Glomerular visceral epithelial cell (primary cell): ENCODE data around the gene MCTP1.
"Not testable (repeated sequence)": the region's sequence is repeated elsewhere in the genome, so short reads cannot be mapped to it uniquely, and the experiment has no call there.

Experiments
- DNase-seq: peaks from one replicate; pipeline ENCODE4 v3.0.0-alpha.2; 2016; ENCODE audit errors: extremely low spot score

Gene MCTP1

DNA sequence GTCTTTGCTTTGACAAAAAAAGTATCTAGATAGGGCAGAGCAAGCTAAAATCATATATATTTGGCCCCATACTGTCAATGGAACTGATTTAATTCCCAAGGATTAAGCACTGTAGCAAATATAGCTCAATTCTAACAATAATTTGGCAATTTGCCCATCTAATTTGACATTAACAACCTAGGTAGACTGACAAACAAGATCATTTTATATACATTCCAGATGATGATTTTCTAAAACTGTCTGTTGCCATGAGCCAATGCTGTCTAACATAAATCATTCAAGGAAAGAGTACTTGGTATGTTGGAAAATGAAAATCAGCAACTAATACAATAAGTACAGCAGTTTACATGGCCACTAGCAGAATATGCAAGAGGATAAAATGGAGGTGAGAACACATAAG is 32.1 kb downstream of the MCTP1 start:
- DNase-seq: no peak

DNA sequence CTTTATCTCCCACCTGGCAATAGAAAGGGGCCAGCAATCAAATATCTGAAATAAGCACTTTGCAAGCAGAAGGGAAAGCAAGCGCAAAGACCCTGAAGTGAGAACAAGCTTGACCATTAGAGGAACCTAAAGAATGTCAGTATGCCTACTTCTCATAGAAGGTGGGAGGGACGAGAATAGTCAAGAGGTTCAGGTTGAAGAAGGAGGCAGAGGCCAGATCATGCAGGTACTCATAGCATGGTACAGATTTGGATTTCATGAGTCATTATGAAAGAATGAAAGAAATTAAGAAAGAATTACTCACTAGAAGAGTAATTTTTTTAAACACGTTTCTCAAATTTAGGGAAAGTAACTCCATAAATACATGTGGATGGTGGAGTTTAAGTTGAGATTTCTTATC is 33.7 kb downstream of the MCTP1 start:
- no peak for DNase-seq

DNA sequence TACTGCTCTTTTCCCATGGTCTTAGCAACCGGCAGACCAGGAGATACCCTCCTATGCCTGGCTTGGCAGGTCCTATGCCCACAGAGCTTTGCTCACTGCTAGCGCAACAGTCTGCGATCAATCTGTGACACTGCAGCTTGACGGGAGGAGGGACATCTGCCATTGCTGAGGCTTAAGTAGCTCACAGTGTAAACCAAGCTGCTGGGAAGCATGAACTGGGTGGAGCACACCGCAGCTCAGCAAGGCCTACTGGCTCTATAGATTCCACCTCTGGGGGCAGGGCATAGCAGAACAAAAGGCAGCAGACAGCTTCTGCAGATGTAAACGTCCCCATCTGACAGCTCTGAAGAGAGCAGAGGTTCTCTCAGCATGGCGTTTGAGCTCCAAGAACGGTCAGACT is 40.4 kb downstream of the MCTP1 start:
- no peak for DNase-seq

DNA sequence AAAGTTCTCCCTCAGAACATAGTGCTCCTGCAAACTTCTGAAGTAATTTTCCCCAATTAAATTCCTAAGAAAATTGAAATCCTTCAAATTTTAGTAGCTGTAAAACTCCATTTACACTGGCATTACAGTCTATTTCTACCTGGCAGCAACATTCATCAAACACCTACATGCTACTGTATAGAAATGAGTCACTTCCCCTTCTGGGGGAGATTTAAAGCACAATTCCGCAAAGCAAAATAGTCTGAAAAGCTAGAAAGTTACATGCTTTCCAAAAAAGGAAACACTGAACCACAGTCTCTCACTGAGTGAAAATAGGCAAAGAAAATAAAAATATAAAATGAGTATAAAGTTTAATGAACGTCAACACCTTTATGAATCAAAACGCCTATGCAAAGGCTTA is 43.3 kb downstream of the MCTP1 start:
- DNase-seq: no peak

DNA sequence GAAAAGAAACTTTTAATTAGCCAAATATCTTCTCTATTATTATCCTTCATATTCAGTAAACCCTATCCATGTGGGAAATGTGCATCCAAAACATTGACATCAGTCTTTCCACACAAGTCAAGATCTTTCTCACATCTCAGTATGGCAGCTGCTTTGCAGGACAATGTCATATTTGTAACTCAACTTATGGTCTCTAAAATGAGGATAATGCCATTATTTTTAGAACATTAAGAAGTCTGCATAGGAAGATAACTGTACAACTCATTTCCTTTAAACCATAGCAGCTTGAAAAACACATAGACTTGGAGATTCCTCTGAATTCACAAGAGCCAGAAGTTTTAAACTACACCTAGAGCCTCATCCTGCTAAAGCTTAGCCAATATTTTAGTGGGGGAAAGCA is 43.7 kb downstream of the MCTP1 start:
- no peak for DNase-seq

DNA sequence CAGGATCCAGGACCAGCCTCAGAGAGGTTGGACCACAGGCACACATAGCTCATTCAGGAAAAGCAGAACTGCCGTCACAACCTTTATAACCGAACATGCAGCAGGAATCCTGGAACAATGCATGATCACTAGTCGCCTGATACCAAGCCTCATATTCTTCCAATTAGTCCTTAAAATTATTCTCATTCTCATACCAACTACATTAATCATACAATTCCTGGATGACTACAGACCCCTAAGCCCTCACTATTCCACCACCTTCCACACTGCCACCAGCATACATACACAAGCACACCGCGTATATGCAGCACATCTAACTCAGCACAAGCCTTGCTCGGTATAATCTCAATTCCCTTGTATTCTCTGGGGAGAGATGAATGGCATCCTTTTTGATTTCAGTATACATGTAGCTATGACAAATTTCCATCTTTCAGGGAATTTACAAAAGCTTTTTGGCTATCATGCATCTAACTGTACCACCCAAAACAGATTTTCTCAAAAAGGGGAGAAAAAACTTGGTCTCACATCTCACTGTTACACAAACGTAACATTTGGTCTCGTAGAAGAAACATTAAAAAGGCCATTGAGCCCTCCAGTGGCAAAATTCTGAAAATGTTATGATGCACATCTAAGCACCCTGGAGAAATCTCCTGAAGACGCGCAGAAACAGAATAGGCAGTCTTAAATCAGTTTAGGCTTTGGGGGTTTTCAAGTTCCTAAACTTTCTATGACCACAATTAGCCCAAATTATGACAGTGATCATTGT is 46.2 kb downstream of the MCTP1 start:
- peak; percentile 47 for DNase-seq

DNA sequence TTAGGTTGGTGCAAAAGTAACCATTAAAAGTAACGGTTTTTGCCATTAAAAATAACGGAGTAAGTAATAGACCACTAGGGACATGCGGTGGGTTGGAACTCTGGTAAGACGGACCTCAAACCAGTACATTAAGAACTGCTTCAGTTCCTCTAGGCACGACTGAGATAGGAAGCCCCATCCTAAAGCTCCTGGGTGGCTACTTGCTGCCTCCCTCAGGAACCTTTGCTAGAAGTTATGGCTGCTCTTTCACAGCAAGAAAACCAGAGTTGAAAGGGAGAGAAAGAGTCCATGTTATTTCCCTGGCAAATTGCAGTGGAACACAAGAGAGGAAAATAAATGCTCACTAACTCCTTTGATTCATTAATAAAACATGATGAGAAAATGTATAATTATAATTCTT is 47.6 kb downstream of the MCTP1 start:
- no peak for DNase-seq

DNA sequence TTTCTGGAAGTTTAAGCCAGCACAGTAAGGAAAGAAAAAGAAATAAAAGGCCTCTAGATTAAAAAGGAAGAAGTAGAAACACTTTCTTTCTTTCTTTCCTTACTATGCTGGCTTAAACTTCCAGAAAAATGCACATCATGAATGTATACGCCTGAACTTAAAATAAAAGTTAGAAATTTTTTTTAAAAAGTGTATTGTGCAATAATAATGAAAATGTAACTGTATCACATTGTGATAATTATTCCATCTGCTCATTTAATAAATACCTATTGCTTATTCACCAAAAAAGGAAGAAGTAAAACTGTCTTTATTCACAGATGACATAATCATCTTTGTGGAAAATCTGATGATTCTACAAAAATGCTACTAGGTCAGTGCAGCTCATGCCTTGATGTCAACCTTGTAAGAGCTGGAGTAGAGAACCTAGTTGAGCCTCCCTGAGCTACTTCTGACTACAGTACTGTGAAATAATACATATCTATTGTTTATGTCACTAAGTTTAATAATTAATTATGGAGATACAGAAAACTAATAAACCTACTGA is 49.4 kb downstream of the MCTP1 start:
- no peak for DNase-seq

DNA sequence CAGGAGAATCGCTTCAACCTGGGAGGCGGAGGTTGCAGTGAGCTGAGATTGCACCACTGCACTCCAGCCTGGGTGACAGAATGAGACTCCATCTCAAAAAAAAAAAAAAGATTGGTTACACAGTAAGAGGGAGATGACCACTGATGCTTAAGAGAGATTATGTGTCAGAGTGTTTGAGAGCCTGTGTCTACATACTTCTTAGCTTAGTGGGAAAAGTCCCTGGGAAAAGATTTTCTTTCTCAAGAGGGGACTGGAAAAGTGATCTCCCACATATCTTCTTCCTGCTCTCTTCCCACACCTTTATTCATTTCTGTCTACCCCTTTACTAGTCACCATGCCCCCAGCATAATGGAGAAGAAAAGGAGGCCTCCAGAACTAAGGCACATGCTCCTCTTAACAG is 55.2 kb downstream of the MCTP1 start:
- no peak for DNase-seq

DNA sequence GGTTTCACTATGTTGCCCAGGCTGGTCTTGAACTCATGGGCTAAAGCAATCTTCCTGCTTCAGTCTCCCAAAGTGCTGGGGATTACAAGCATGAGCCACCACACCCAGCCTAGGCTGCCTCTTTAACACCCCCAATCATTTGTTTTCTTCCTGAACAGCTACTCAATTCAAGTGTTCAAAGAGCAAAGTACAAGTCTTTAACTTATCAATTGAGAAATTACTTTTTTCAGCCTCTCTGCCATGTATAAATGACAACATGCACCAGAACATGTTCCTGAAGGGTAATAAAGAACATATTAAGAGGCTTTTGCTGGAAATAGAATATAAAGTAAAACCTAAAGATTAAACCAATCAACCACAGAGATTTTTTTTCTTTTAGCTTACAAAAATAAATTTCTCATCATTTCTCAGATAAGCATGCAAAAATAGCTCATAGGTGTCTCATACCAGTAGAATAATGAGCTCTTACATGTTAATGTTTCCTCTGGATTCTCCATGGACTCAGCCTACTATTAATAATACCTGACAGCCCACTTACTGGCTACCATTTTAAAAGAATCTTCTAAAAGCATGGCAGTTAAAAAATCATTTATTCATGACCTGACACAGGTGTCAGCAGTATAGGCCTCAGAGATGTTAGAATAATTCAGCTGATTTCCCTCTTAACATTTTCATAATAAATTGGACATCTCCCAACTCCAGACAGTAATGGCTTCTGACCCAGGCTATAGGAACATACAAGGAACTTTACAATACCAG is 60.0 kb downstream of the MCTP1 start:
- DNase-seq: no peak

DNA sequence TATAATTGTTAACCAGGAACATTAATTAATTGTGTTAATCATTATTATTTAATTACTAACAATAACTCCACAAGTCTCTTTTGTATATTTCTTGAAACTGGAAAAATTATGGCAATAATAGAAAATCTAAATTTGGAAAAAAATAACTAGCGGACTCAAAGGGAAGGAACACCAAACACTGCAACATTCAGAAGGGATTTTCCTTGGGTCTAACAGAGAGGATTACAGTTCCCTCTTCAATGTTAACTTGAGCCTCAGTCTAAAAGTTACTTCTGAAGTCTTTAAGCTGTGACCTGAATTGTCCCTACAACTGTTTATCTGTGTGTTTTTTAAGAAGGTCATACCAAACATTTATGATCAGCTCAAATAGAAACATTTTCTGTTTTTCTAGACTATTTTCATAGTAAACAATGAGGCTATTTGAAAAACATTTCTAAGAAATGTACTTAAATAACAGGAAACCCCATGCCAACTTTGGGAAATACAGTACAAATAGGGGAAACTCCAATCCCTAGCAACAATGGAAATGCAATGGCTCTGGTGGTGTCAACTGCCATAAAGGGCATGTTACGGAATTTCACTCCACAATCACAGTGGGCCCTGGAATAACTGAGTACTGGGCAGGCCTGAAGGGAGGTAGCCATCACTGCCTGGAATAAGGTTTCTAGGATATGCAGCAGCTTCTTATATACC is 61.2 kb downstream of the MCTP1 start:
- no peak for DNase-seq

DNA sequence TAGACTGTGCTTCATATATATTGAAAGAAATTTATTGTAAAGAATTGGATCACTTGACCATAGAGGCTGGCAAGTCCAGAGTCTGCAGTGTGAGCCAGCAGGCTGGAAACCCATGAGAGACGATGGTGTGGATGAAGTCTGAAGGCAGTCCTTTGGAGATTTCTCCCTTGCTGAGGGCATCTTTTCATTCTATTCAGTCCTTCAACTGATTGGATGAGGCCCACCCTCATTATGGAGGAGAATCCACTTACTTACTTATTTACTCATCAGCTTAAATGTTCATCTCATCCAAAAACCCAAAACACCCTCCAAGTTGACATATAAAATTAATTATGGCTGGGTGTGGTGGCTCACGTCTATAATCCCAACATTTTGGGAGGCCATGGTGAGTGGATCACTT is 62.1 kb downstream of the MCTP1 start:
- DNase-seq: no peak

DNA sequence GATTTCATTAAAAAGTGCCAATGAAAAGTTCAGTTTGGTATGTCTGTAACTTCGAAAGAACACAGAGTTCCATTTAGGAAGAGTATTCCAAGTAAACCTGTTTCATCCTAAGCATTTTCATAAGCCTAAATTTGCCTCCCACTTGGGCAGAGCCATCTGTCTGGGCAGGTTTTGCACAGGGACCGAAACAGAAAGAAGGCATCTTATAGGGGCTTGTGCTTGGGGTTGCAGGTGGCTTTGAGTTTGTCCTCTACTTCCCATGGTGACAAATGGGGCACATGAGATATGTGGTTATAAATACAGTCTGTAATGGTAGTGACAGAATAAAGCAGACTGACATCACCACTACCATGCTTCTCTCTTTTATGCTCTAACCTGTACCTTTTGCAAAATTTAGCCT is 63.7 kb downstream of the MCTP1 start:
- DNase-seq: no peak

DNA sequence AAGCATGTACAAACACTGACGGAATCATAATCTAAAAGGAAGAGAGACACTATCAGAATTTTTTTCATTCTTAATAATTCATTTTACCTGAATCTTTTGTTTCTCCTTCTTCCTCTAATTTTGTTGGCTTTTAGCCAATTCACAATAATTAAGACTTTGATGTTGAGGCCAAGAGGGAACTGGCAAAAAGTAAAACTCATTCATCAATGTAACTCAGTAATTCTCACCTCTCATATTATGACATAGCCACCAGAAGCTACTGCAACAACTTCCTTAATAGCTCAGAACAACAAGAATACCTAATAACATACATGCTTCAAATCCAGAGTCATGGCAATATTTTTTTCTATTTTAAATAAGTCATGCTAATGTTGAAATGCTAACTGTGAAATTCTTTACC is 64.5 kb downstream of the MCTP1 start:
- no peak for DNase-seq

DNA sequence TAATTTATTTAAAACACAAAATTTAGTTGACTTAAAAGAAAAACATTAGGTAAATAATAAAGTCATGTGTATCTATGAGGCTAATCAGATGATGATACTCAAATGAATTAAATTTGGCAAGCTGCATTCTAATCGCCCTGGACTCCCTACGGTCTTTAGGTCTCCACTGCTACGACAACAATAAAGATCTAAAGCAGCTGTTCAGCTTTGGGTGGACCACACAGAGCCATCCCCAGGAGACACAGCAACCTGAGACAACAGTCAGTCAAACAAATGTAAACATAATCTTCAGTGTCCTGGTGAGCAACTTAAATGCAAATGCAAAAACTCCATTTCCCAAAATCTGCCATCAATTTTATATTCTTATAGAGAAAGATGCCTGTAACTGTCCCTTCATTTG is 65.5 kb downstream of the MCTP1 start:
- DNase-seq: no peak

DNA sequence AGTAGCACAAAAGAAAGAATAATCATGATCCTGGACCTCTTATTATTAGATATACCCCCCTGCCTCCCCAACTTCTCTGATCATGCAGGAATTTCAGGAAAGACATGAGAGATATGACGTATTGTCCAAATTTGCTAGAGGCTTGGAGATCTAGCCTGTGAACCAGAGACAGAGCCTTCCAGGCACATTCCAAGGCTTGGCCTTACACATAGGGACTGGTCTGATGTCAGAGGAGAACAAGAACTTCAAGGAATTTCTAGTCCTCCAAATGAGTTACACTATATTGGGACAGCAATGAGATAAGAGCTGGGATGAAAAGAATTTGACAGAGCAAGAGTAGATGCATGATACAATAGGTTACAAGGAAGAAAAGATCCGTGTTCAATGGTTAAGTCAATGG is 67.0 kb downstream of the MCTP1 start:
- no peak for DNase-seq

DNA sequence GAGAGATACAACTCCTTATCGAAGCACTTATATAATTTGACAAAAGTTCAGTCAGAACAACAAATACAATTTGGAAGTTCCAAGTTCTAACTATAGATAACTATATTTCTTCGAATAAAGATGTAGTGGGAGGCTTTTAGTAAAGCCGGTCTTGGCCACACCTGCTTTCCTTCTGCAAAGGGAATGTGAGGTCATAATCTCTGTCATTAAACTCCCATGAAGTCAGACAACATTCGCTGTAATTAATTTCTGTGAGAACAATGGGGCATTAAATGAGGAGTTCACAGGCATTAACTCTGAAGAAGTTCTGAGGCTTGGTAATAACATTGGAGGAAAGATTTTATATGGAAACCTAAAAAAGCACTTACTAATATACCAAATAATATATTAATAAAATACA is 67.5 kb downstream of the MCTP1 start:
- DNase-seq: no peak

DNA sequence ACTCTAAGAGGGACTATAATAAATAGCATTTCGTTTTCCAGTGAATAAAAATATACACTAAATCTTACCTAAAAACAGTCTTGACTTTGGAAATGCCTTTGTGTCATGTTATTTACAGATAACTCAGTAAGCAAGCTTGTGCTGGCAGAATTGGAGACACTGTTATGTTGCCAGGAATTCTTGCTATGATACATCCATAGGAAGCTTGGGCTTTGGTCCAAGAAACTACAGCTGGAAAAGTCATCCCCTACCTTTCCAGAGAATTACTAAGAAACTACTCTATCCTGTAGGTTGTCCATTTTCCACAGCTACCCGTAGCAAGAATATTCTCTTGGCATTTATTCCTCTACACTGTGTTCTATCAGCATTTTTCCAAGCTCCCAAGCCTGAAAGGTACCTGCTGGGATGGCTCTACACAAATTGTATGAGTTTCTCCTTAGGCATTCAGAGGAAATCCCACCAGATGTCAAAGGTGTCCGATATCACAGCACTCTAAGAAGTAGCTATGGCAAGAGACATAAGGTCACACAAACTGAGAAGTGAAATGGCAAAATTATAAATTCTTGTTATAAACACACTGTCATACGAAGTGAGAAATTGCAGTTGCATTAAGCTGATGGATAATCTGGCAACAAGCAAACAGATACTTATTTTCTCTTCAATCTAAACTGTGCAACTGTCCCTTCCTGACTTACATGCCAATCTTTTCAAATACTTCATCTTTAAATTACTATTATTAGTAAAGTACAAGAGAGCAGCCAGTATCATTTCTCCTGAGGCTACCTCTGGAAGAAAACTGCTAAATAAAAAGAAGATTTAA is 68.5 kb downstream of the MCTP1 start:
- peak; percentile 5 for DNase-seq

DNA sequence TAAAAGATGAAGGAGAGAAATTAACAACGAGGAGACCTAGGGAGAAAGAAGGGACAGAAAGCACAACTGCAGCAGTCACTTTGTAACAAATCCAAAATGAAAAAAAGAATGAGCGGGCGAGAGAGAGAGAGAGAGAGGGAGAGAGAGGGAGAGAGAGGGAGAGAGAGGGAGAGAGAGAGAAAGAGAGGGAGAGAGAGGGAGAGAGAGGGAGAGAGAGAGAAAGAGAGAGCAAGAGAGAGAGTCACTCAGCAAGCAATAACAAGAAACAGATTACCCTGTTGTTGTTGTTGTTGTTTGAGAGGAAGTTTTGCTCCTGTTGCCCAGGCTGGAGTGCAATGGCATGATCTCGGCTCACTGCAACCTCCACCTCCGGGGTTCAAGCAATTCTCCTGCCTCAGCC is 77.1 kb downstream of the MCTP1 start:
- DNase-seq: not testable (repeated sequence)

DNA sequence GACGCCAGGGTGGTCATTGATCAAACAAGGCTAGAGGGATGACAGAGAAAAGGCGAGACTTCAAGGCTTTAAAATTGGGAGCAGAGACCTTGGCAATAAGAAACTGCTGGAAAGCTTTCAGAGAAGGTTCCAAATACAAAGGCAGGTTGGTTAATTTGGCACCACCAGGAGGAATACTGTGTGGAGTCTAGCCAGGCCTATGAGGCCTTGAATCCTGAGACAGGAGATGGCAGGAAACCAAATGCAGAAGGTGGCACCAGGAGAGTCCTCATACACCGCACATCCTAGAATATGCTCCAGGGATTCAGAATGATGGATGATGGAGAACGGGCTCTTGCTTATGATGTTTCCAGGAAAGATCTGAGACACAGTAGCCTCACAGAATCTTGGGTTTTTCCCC is 90.0 kb downstream of the MCTP1 start:
- no peak for DNase-seq

DNA sequence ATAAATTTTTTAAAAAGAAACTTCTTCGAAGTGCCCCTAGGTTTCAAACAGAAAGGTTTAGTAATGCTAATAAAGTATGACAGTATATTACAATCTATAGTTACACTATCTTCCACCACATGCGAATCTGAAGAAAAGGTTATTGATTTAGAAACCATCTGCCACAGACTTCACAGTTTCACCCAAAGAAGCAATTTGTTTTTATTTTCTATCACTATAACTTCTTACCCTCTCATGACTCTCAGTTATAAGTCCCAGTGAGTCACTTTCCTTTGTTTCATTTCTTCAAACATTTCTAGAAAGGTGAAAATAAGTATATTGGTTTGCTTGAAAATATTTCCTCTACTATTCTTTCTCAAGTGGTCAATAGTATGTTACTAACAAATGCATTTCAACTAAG is 93.6 kb downstream of the MCTP1 start:
- DNase-seq: no peak

DNA sequence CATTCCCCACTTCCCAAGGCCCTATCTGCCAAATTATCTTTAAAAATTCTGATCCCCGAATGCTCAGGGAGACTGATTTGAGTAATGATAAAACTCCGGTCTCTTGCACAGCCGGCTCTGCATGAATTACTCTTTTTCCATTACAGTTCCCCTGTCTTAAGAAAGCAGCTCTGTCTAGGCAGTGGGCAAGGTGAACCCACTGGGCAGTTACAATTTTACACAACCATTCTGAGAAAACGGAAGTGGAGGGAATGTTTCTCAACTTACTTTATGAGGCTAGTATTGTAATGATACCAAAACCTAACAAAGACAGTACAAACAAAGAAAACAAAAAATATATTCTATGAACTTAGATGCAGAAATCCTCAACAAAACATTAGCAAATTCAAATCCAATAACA is 100.0 kb downstream of the MCTP1 start:
- no peak for DNase-seq
